Measurements from ENCODE around the gene ANK3. TPM values are rescaled to one million over a fixed set of nuclear protein-coding genes. Genes with fewer than 3 reads are reported as not detected.

Gene ANK3
- total RNA-seq, 1 donor from 2014 or later: 87.6 TPM

DNA sequence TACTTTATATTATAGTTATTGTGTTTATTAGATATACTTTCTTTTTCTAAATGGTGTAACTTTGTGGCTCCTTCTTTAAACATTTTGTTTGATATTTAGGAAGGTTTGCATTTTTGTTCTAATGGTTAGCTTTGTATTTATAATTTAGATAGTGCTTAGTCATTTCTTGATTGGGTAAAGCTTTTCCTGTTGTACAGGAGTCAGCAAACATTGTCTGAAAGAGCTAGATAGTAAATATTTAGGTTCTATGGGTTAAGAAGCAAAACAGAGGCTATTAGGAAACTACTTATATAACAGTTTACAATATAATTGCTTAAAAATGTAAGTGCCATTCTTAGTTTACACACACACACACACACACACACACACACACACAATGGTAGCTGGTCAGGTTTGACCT lies 412.8 kb downstream of the ANK3 start:
- Mint-ChIP-seq H3K27me3 (no peaks in the 10 kb centered on the region), H3K4me3 (ENCODE audit: low read depth) (no peak overlapping the region), H3K27ac (no peak overlapping the region), H3K36me3 (ENCODE audit: insufficient read depth) (peaks cover 6% of the 10 kb centered on the region), H3K9me3 (ENCODE audit: low read depth) (peaks cover 24% of the 10 kb centered on the region), H3K4me1 (ENCODE audit: low read depth) (peaks cover 13% of the 10 kb centered on the region)
- TF ChIP-seq, protein P1, sequence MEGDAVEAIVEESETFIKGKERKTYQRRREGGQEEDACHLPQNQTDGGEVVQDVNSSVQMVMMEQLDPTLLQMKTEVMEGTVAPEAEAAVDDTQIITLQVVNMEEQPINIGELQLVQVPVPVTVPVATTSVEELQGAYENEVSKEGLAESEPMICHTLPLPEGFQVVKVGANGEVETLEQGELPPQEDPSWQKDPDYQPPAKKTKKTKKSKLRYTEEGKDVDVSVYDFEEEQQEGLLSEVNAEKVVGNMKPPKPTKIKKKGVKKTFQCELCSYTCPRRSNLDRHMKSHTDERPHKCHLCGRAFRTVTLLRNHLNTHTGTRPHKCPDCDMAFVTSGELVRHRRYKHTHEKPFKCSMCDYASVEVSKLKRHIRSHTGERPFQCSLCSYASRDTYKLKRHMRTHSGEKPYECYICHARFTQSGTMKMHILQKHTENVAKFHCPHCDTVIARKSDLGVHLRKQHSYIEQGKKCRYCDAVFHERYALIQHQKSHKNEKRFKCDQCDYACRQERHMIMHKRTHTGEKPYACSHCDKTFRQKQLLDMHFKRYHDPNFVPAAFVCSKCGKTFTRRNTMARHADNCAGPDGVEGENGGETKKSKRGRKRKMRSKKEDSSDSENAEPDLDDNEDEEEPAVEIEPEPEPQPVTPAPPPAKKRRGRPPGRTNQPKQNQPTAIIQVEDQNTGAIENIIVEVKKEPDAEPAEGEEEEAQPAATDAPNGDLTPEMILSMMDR (IDR thresholded peaks at IDR 0.05; ENCODE audit: unreplicated experiment): no peak
- DNase-seq (ENCODE audit: low spot score, unreplicated experiment): no peak
